Stimulated activated CD4-positive, alpha-beta T cell treated with anti-CD3 and anti-CD28 coated beads, TNF-alpha, amount 100 ng/mL, for 1 hour (primary cell): ENCODE data around the gene NTN5.

Source experiments
- DNase-seq, 3 donors: peaks; one replicate each; pipeline ENCODE4 v3.0.0-alpha.2; 2020; ENCODE audit warnings: low read depth in 3 of 3, low spot score in 1 of 3

The NTN5 gene

GRCh38 chr19:48631225-48631624 lies 41.6 kb downstream of the NTN5 start:
- no peak for DNase-seq

DNA sequence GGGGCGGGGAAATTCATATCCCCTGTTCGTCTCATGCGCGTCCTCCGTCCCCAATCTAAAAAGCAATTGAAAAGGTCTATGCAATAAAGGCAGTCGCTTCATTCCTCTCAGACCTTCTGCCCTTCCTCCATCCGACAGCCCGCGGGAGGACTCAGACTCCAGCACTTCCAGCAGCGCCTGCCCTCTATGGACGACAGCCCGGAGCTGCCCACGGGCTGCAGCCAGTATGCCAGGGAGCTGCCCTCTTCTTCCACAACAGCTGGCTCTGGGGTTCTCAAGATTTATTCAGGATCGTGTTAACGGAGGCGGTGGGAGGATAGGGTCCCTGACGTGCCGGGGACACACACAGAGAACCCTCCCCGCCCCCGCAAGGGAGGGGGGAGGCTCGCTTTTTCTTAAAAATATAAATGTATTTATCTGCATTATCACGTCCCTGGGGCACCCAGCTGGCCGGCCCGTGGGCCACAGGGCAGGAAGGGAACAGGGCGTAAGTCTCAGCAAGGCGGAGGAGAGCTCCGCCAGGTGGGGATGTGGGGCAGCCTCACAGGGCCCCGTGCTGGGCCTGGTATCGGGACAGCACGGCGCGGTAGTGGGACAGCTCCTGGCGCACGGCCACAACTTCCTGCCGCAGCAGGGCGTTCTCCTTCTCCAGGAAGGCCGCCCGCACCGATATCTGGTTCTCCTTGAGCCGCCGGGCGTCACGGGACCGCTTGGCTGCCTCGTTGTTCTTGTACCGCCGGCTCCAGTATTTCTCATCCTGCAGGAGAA lies 42.3 kb downstream of the NTN5 start:
- DNase-seq, result no peak

DNA sequence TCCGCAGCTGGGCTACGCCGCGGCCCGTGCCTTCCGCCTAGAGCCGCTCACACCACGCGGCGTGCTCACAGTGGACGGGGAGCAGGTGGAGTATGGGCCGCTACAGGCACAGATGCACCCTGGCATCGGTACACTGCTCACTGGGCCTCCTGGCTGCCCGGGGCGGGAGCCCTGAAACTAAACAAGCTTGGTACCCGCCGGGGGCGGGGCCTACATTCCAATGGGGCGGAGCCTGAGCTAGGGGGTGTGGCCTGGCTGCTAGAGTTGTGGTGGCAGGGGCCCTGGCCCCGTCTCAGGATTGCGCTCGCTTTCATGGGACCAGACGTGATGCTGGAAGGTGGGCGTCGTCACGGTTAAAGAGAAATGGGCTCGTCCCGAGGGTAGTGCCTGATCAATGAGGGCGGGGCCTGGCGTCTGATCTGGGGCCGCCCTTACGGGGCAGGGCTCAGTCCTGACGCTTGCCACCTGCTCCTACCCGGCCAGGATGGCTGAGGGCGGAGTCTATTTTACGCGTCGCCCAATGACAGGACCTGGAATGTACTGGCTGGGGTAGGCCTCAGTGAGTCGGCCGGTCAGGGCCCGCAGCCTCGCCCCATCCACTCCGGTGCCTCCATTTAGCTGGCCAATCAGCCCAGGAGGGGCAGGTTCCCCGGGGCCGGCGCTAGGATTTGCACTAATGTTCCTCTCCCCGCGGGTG lies 43.1 kb downstream of the NTN5 start:
- no peak for DNase-seq

DNA sequence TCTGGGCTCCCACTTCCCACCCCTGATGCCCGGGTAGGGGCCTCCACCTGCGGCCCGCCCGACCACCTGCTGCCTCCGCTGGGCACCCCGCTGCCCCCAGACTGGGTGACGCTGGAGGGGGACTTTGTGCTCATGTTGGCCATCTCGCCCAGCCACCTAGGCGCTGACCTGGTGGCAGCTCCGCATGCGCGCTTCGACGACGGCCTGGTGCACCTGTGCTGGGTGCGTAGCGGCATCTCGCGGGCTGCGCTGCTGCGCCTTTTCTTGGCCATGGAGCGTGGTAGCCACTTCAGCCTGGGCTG lies 43.6 kb downstream of the NTN5 start:
- DNase-seq, result no peak

- no peak for DNase-seq
Observed at GRCh38 chr19:48628486-48629296, 44.1 kb downstream of the NTN5 start.

- no peak for DNase-seq
Observed at GRCh38 chr19:48627865-48628314, 44.9 kb downstream of the NTN5 start.

GRCh38 chr19:48627201-48627864 lies 45.5 kb downstream of the NTN5 start:
- DNase-seq, result no peak

- no peak for DNase-seq
Observed at GRCh38 chr19:48625891-48626327, 46.9 kb downstream of the NTN5 start.

- DNase-seq, result no peak
Observed at GRCh38 chr19:48624791-48625723, 47.8 kb downstream of the NTN5 start.

- peak; percentile 89 to 95 (median 90) for DNase-seq
Observed at GRCh38 chr19:48624067-48624594, 48.7 kb downstream of the NTN5 start.

- no peak for DNase-seq
Observed at GRCh38 chr19:48623556-48624066, 49.2 kb downstream of the NTN5 start.

DNA sequence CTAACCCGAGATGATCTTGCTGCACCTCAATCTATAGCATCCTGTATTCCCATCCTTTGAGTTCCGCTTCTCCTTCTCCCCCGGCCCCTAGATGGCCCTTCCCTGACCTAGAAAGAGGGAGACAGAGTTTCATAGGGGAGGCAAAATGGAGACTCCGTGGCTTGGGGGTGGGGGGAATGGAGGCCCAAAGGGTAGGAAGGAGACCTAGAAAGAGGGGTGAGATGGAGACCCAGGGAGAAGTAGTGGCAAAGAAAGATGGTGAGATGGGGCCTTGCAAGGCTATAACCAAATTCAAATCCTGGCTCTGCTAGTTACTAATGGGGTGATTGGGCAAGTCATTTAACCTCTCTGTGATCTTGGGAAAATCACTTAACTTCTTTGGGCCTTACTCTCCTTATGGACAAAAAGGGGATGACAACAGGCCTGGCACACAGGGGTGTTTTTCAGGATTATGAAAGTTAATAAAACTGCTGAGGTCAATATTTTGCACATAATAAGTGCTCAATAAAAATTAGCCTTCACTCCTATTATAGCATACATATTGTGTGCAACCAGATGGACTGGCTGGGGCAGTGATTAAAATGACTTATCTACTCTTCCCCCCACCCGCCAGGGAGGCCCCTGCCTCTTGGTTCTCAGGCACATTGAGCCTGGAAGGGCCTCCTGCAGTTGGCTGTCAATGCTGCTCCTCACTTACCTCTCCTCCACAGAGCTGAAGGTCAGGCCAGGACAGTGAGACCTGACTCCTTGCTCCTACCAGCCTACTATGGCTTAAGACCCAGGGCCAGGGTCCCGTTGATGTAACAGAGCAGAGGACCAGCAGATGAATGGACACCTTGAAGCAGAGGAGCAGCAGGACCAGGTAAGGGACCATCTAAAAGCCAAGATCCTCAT lies 52.9 kb downstream of the NTN5 start:
- no peak for DNase-seq

GRCh38 chr19:48618916-48619691 lies 53.7 kb downstream of the NTN5 start, which contains the start of the genes RPL18 and SPHK2:
Gene RPL18, minus strand, starts transcription at chr19:48619178. Its CDS starts 35 bp downstream, at chr19:48619143.
Gene SPHK2, plus strand, starts transcription at chr19:48619506. Its CDS starts 1,009 bp downstream, at chr19:48620515.
- peak; percentile 89 to 94 (median 89) for DNase-seq

GRCh38 chr19:48618278-48618915 lies 54.4 kb downstream of the NTN5 start:
- DNase-seq, result peak in 1 of 3 donors; percentile 44

- DNase-seq, result no peak
Observed at GRCh38 chr19:48617146-48617937, 55.5 kb downstream of the NTN5 start.

- no peak for DNase-seq
Observed at GRCh38 chr19:48616491-48617056, 56.2 kb downstream of the NTN5 start.
